Esophagus muscularis mucosa (tissue), 4 donors: ENCODE results near the gene ERCC3.

Experiments
- CTCF ChIP-seq, 3 experiments: fragments of 200-600 bp in 2 of 3; fragments of 450-650 bp in 1 of 3; sonication (generic) in 2 of 3; IDR thresholded peaks; one replicate each; pipeline ENCODE4 v1.5.1; 2017 to 2019; ENCODE audit warnings: antibody characterized with exemption in 3 of 3, mild to moderate bottlenecking in 2 of 3, moderate library complexity in 1 of 3
- EP300 ChIP-seq: sonication (generic); formaldehyde crosslinking; IDR thresholded peaks from one replicate; pipeline ENCODE4 v1.6.1; 2017; ENCODE audit warnings: antibody characterized with exemption
- POLR2A ChIP-seq: fragments of 450-650 bp; IDR thresholded peaks from one replicate; pipeline ENCODE4 v1.6.1; 2017; ENCODE audit warnings: antibody characterized with exemption, moderate library complexity, mild to moderate bottlenecking, low read depth
- POLR2AphosphoS5 ChIP-seq, 2 donors: sonication (generic); formaldehyde crosslinking; IDR thresholded peaks; one replicate each; pipeline ENCODE4 v1.6.1; 2017; ENCODE audit warnings: antibody characterized with exemption in 2 of 2

GRCh38 chr2:127229555-127229954 lies 64.4 kb downstream of the ERCC3 start:
- TF ChIP-seq CTCF (IDR thresholded peaks at IDR 0.05) (no peak), EP300 (no peak), POLR2A (no peak), POLR2AphosphoS5 (IDR thresholded peaks at IDR 0.05) (no peak)
